Stimulated activated effector memory CD8-positive, alpha-beta T cell treated with anti-CD3 and anti-CD28 coated beads, Interleukin-12 subunit alpha, Interleukin-12 subunit beta, amount 100 ng/mL, for 72 hours (primary cell): ENCODE data around the gene TMC4.
"Not testable (repeated sequence)": the region's sequence is repeated elsewhere in the genome, so short reads cannot be mapped to it uniquely, and the experiment has no call there.

Source experiments
- ATAC-seq: fragments of 150-1000 bp; cut with Tn5 transposase; 2 replicates; pipeline ENCODE4 v1.10.0; 2021
- DNase-seq, 2 donors: peaks; one replicate each; pipeline ENCODE4 v3.0.0; 2021 to 2022; ENCODE audit warnings: low spot score in 2 of 2
- H3K27ac Mint-ChIP-seq: one replicate; pipeline ENCODE4 v1.8.0; 2022; ENCODE audit warnings: mild to moderate bottlenecking, mixed read lengths
- H3K36me3 Mint-ChIP-seq: one replicate; pipeline ENCODE4 v1.8.0; 2022; ENCODE audit warnings: mild to moderate bottlenecking, mixed read lengths
- H3K4me1 Mint-ChIP-seq: one replicate; pipeline ENCODE4 v1.8.0; 2022; ENCODE audit warnings: mixed read lengths
- H3K4me3 Mint-ChIP-seq: one replicate; pipeline ENCODE4 v1.8.0; 2022; ENCODE audit warnings: mild to moderate bottlenecking, mixed read lengths
- H3K9me3 Mint-ChIP-seq: one replicate; pipeline ENCODE4 v1.8.0; 2022; ENCODE audit warnings: mixed read lengths

Gene TMC4

DNA sequence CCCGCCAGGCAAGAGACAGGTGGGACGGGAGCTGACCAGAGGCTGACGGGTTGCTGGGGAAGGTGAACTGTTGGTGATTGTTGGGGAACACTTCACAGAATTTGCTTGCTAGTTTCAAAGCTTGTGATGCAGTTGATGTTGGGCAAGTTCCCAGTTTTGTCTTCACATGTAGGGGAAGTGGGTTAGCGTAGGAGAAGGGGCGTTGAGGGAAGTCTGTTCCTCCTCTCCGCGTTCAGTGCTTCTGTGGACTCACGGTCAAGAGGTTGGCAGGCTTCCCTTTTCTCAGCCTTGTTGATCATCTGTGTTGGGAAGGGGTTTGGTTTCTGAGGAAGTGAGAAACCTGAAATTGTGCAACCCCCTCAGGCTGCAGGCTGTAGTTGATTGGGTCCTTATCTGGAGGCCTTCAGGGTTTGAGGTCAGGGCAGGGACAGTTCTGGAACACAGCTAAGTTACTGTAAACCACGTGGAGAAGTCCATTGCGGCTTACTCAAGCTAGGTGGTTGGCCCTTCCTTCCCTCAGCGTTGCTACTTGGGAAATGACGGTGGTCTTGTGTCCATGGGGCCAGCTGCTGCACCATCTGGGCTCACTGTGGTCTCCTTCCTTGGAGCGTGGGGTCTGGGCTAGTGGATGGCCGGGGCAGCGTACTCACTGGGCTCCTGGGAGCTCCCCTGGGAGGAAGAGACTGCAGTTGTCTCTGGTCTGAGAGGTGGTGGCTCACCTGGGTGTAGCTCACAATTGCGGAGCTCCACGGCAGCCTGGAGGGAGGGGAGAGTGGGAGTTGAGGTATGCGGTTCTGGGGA lies 35.2 kb upstream of the TMC4 start:
- H3K4me1 Mint-ChIP-seq: peaks cover 83% of the 10 kb centered on the region
- peak overlapping the region; percentile 90 for H3K27ac Mint-ChIP-seq
- H3K36me3 Mint-ChIP-seq: peaks cover 97% of the 10 kb centered on the region
- ATAC-seq (no peak), DNase-seq (peak in 1 of 2 donors; percentile 63)
- H3K4me3 Mint-ChIP-seq: peak overlapping the region; percentile 88
- no peaks in the 10 kb centered on the region for H3K9me3 Mint-ChIP-seq

DNA sequence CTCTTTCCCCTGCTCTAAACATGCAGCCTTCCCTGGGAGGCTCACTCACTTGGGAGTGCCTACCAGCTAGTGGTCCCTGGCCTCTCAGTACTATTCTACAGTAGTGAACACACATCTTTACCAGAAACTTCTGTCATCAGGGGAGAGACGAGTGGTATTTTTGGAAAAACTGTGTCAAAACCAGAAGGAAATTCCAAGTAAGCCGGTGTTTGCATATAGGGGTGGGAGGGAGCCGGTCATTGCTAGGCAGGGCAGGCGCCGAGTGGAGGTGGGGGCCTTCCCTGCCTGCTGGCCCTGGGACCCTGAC lies 34.7 kb upstream of the TMC4 start:
- ATAC-seq: no peak
- no peak for DNase-seq
- Mint-ChIP-seq H3K27ac (peak overlapping the region; percentile 90), H3K4me1 (peaks cover 89% of the 10 kb centered on the region), H3K9me3 (no peaks in the 10 kb centered on the region), H3K36me3 (peaks cover 97% of the 10 kb centered on the region), H3K4me3 (peak overlapping the region; percentile 88)

DNA sequence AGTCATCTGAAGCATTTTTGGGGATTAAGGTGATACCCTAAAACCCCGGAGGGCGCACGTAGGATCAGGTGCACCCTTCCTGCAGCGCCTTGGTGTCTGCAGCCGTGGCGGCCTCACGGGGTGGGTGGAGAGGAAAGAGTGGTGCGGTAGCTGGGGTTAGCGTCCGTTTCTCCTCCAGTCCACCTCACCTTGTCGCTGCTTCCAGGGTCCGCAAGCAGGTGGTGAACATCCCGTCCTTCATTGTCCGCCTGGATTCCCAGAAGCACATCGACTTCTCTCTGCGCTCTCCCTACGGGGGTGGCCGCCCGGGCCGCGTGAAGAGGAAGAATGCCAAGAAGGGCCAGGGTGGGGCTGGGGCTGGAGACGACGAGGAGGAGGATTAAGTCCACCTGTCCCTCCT lies 34.2 kb upstream of the TMC4 start:
- H3K9me3 Mint-ChIP-seq: not testable (repeated sequence)

DNA sequence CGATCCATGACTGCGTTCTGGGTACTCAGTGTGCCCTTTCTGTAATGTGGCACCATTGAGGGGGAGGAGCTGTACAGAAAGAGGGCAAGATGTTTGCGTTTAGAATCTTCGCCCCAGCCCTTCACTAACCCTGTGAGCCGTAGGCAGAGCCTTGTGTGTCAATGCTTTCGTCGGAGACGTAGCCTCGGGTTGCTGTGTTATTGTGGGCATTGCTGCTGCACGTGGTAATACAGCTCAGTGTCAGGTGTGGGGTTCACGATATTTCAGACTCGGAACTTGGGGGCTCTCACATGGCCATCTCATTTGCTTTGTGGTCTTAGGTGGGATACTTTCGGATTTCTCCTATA lies 33.8 kb upstream of the TMC4 start:
- Mint-ChIP-seq H3K4me3 (peak overlapping the region; percentile 88), H3K4me1 (peaks cover 97% of the 10 kb centered on the region), H3K27ac (peak overlapping the region; percentile 90), H3K9me3 (no peaks in the 10 kb centered on the region), H3K36me3 (peaks cover 97% of the 10 kb centered on the region)
- ATAC-seq (no peak), DNase-seq (no peak)

More for the DNA sequence above, 34.2 kb upstream of the TMC4 start:
- Mint-ChIP-seq H3K27ac (peak overlapping the region; percentile 90), H3K36me3 (peaks cover 97% of the 10 kb centered on the region), H3K4me3 (peak overlapping the region; percentile 88), H3K4me1 (peaks cover 93% of the 10 kb centered on the region)
- DNase-seq, ATAC-seq: not testable (repeated sequence)

DNA sequence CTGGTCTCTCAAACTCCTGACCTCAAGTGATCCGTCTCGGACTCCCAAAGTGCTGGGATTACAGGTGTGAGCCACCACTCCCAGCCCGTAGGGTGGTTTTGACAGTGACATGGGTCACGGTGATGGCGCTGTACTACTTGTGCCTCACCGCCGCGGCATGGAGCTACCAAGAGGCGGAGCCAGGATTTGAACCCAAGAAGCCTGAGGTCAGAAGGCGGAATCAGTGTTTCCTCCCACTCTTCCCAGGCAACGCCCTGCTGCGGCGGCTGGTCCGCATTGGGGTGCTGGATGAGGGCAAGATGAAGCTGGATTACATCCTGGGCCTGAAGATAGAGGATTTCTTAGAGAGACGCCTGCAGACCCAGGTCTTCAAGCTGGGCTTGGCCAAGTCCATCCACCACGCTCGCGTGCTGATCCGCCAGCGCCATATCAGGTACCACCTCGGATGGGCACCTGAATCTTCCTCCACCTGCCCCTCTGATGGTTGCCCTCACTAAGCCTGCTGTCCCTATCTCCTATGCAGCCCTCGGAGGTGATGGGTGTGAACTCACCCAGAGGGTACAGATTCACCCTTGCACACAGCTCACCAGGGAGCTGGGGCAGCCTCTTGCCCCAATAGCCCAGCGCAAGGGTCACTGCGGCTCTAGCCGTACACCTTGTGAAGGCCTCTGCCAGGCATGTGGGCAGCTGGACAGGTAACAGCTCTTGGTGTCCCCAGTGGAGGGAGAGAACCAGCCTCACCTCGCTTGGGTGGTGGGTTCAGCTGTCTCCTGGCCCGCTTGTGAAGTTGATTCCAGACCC lies 33.3 kb upstream of the TMC4 start:
- no peaks in the 10 kb centered on the region for H3K9me3 Mint-ChIP-seq
- no peak for ATAC-seq
- peaks cover 98% of the 10 kb centered on the region for H3K36me3 Mint-ChIP-seq
- no peak for DNase-seq
- H3K4me3 Mint-ChIP-seq: peak overlapping the region; percentile 88
- H3K4me1 Mint-ChIP-seq: peaks cover 95% of the 10 kb centered on the region
- peak overlapping the region; percentile 90 for H3K27ac Mint-ChIP-seq

DNA sequence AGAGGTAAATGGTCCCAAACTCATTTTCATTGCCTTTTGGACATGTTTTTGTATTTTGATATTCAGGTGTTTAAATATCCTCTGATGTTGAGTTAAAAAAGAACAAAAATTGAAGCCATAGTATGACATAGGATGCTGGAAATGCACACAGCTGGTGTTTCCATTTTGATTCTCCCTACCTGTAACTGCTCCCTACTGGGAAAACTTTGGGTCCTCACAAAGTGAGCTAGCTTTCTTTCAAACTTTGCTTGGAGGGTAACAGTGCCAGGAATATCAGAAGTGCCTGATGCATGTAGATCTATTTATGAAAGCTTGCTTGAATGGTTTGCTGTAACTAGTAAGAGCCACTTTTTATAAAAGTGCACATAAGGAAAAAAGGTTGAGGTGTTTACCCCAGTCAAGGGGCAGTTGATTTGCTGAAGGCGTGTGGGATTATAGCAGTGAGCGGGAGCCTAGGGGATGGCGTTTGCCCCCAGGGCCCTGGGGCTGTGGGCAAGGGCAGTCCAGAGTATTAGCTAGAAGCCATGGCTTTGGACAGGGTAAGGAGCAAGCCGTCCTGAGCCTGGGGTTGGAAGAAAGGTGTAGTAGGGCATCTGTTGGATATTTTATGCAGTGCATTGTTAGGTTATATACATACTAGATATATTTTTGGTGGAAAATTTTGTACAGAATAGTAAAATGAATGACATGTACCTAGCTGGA lies 32.0 kb upstream of the TMC4 start:
- H3K36me3 Mint-ChIP-seq: peaks cover 98% of the 10 kb centered on the region
- no peaks in the 10 kb centered on the region for H3K9me3 Mint-ChIP-seq
- peak overlapping the region; percentile 88 for H3K4me3 Mint-ChIP-seq
- H3K4me1 Mint-ChIP-seq: peaks cover 91% of the 10 kb centered on the region
- ATAC-seq (no peak), DNase-seq (no peak)
- peak overlapping the region; percentile 99 for H3K27ac Mint-ChIP-seq

DNA sequence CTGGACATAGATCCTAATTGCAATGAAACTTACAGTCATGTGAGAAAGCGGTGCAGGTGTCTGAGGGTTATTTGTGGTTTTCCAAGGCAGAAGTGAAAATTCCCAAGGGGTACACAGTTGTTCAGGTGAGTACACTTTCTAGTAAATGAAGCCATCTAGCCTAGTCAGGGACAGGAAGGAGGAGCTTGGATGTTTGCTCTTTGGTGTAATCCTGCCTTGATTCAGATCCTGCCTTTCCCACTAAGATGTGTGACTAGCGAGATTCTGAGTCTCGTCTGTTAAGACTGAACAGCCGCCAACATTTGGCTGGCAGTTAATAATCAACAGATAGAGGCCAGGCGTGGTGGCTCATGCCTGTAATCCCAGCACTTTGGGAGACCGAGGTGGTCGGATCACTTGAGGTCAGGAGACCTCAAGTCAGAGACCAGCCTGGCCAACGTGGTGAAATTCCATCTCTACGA lies 30.2 kb upstream of the TMC4 start:
- DNase-seq: no peak
- H3K4me3 Mint-ChIP-seq: peak overlapping the region; percentile 88
- H3K27ac Mint-ChIP-seq: peak overlapping the region; percentile 99
- peaks cover 81% of the 10 kb centered on the region for H3K36me3 Mint-ChIP-seq
- ATAC-seq: no peak
- H3K9me3 Mint-ChIP-seq: no peaks in the 10 kb centered on the region
- H3K4me1 Mint-ChIP-seq: peaks cover 79% of the 10 kb centered on the region

DNA sequence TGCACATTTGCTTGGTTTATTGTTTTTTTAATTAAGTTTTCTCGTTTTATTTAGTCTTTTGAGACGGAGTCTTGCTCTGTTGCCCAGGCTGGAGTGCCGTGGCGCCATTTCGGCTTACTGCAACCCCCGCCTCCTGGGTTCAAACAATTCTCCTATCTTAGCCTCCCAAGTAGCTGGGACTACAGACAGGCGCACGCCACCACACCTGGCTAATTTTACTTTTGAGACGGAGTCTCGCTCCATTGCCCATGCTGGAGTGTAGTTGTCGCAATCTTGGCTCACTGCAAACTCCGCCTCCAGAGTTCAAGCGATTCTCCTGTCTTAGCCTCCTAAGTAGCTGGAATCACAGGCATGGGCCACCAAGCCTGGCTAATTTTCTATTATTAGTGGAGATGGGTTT lies 29.0 kb upstream of the TMC4 start:
- Mint-ChIP-seq H3K4me3 (peak overlapping the region; percentile 88), H3K4me1 (peaks cover 67% of the 10 kb centered on the region), H3K9me3 (no peaks in the 10 kb centered on the region), H3K36me3 (peaks cover 69% of the 10 kb centered on the region), H3K27ac (peak overlapping the region; percentile 99)
- DNase-seq (no peak), ATAC-seq (no peak)

DNA sequence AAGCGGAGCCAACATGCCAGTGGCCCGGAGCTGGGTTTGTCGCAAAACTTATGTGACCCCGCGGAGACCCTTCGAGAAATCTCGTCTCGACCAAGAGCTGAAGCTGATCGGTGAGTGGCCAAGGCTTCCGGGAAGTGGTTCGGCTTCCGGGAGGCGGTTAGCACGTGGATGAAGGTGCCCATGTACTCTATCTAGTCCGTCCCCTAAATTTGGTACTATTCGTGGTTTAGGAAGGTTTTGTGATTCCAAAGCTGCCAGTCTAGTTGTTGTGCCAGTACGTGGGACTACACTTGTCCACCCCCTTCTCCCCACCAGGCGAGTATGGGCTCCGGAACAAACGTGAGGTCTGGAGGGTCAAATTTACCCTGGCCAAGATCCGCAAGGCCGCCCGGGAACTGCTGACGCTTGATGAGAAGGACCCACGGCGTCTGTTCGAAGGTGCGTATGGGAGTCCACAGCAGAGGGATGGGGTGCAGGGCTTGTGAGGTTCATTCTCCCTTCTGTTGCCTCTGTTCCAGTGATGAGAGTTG lies 28.3 kb upstream of the TMC4 start:
- Mint-ChIP-seq H3K9me3 (no peaks in the 10 kb centered on the region), H3K27ac (peak overlapping the region; percentile 99), H3K4me3 (peak overlapping the region; percentile 88), H3K4me1 (peaks cover 60% of the 10 kb centered on the region), H3K36me3 (peaks cover 63% of the 10 kb centered on the region)
- ATAC-seq: no peak
- no peak for DNase-seq

DNA sequence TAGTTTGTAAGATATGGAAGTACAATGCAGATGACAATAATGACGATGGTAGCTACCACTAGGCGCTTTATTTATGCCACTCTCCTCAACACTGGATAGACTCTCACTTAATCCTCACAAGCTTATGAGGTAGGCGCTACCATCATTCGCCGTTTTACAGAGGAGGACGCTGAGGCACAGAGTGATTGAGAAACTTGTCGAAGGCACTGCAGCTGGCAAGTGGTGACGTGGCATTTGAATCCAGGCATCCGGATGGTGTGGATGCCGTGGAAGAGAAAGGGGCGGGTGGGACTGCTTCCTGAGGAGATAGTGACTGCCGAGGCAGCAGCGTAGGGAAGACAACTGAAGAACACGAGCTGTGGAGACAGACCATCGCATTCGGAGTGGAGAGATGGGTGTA lies 26.4 kb upstream of the TMC4 start:
- DNase-seq (no peak), ATAC-seq (no peak)
- Mint-ChIP-seq H3K36me3 (peaks cover 63% of the 10 kb centered on the region), H3K4me3 (peak overlapping the region; percentile 88), H3K4me1 (peaks cover 42% of the 10 kb centered on the region), H3K9me3 (no peaks in the 10 kb centered on the region), H3K27ac (peak overlapping the region; percentile 99)

DNA sequence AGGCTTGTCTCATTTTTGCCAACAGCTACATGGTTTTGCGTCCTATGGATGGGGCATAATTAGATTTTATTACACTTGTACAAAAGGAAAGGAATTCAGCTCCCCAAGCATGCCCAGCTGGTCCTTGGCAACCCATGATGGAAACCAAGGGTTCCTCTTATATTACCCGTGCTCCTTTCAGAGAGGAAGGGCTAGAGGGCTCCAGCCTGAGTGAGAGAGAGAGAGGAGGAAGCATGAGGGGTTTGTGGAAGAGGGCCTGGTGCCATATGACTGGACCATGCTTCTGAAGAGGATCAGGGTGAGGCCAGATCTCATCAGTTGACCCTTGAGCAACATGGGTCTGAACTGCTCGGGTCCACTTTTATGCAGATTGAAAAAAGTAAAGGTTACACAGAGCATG lies 24.2 kb upstream of the TMC4 start:
- H3K27ac Mint-ChIP-seq: no peak overlapping the region

DNA sequence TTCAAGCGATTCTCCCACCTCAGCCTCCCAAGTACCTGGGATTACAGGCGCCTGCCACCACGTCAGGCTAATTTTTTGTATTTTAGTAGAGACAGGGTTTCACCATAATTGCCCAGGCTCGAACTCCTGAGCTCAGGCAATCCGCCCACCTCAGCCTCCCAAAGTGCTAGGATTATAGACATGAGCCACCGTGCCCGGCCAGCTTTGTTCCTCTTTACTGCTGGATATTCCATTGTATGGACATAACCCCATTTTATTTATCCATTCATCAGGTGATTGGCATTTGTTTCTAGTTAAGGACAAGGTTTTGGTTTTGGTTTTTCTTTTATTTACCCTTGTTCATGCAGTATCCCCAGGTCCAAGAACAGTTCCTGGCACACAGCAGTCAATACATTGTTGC lies 23.6 kb upstream of the TMC4 start:
- Mint-ChIP-seq H3K4me3 (no peak overlapping the region), H3K27ac (no peak overlapping the region), H3K4me1 (peaks cover 34% of the 10 kb centered on the region), H3K9me3 (no peaks in the 10 kb centered on the region), H3K36me3 (peaks cover 59% of the 10 kb centered on the region)
- ATAC-seq (no peak), DNase-seq (no peak)

More for the DNA sequence above, 24.2 kb upstream of the TMC4 start:
- Mint-ChIP-seq H3K9me3 (no peaks in the 10 kb centered on the region), H3K4me3 (no peak overlapping the region), H3K4me1 (peaks cover 31% of the 10 kb centered on the region), H3K36me3 (peaks cover 61% of the 10 kb centered on the region)
- DNase-seq: no peak
- ATAC-seq: no peak

DNA sequence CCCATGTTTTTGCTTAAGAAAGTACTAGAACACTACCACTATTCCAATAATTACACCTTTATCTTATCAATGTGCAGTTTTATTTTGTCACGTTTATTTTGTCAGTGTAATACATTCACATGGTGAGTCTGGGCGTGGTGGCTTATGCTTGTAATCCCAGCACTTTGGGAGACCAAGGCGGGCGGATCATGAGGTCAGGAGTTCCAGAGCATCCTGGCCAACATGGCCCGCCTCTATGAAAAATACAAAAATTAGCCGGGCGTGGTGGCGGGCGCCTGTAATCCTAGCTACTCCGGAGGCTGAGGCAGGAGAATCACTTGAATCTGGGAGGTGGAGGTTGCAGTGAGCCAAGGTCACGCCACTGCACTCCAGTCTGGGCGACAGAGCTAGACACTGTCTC lies 21.5 kb upstream of the TMC4 start:
- peaks cover 64% of the 10 kb centered on the region for H3K36me3 Mint-ChIP-seq
- H3K4me1 Mint-ChIP-seq: peaks cover 24% of the 10 kb centered on the region
- H3K9me3 Mint-ChIP-seq, ATAC-seq, H3K4me3 Mint-ChIP-seq, H3K27ac Mint-ChIP-seq, DNase-seq: not testable (repeated sequence)

DNA sequence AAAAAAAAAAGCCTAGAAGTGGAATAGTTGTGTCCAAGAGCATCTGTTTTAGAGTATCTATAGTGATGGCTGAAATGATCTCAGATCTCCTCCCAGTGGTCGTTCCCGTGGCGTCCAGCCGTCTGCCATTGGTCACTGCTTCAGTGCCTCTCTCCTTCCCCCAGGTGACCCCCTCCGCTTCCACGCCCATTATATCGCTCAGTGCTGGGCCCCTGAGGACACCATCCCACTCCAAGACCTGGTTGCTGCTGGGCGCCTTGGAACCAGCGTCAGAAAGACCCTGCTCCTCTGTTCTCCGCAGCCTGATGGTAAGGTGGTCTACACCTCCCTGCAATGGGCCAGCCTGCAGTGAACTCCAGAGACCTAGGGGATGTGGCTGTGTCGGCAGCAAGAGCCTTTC lies 20.1 kb upstream of the TMC4 start:
- Mint-ChIP-seq H3K4me3 (peak overlapping the region; percentile 95), H3K9me3 (no peaks in the 10 kb centered on the region), H3K27ac (no peak overlapping the region), H3K4me1 (peaks cover 27% of the 10 kb centered on the region), H3K36me3 (peaks cover 68% of the 10 kb centered on the region)
- no peak for DNase-seq
- no peak for ATAC-seq

DNA sequence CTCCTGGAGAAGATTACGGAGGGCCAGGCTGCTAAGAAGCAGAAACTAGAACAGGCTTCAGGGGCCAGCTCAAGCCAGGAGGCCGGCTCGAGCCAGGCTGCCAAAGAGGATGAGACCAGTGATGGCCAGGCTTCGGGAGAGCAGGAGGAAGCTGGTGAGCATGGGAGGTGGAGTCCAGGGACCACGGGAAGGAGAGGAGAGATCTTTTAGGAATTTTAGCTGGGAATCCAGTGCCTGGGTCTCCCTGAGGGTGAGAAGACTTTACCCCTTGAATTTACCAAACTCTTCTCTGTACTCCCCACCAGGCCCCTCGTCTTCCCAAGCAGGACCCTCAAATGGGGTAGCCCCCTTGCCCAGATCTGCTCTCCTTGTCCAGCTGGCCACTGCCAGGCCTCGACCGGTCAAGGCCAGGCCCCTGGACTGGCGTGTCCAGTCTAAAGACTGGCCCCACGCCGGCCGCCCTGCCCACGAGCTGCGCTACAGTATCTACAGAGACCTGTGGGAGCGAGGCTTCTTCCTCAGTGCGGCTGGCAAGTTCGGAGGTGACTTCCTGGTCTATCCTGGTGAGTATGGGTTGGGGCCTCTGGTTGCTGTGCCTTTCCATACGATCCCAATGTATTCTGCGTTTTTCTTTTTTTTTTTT lies 19.0 kb upstream of the TMC4 start:
- Mint-ChIP-seq H3K4me1 (peaks cover 38% of the 10 kb centered on the region), H3K9me3 (no peaks in the 10 kb centered on the region), H3K36me3 (peaks cover 77% of the 10 kb centered on the region), H3K27ac (peak overlapping the region; percentile 99), H3K4me3 (peak overlapping the region; percentile 95)
- DNase-seq: no peak
- ATAC-seq: no peak
